ENCODE measurements around the gene UNC80.

- TF ChIP-seq EZH2 (IDR thresholded peaks at IDR 0.05; ENCODE audit: borderline replicate concordance, insufficient read depth, low read depth, low read length, poor library complexity, severe bottlenecking) (no peak), CTCF (IDR thresholded peaks at IDR 0.05) (no peak)
Observed at GRCh38 chr2:209933499-209934483, 162.2 kb downstream of the UNC80 start.

Measured in B cell (primary cell).